H1 (cell line): ENCODE data around the gene FMN2. TPM values are rescaled to one million over a fixed set of nuclear protein-coding genes. Genes with fewer than 3 reads are reported as not detected.

Experiments used
- BACH1 ChIP-seq: IDR thresholded peaks from 2 replicates; pipeline ENCODE4 v1.6.1; 2012; ENCODE audit warnings: low read length, improper control_type of control experiment
- BCL11A ChIP-seq, 2 experiments: IDR thresholded peaks; one replicate each; pipeline ENCODE4 v1.6.1; 2011; ENCODE audit warnings: low read depth in 2 of 2, low read length in 2 of 2, mild to moderate bottlenecking in 2 of 2
- HDAC2 ChIP-seq, 2 experiments: fragments of 300-600 bp in 1 of 2; sonication (generic) in 1 of 2; IDR thresholded peaks; 2 replicates each; pipeline ENCODE4 v1.6.1; 2011 to 2012; ENCODE audit warnings: low read depth in 2 of 2, low read length in 2 of 2, mild to moderate bottlenecking in 2 of 2, moderate library complexity in 2 of 2, borderline replicate concordance in 1 of 2, inconsistent platforms in 1 of 2
- JUN ChIP-seq: IDR thresholded peaks from 2 replicates; pipeline ENCODE4 v1.6.1; 2011; ENCODE audit warnings: low read depth, mild to moderate bottlenecking, improper control_type of control experiment, low read length
- RBBP5 ChIP-seq: IDR thresholded peaks from 2 replicates; pipeline ENCODE4 v1.7.1; 2012; ENCODE audit warnings: low read depth, mild to moderate bottlenecking, inconsistent platforms, low read length, moderate library complexity, borderline replicate concordance
- polyA plus RNA-seq, 7 experiments: library from polyadenylated mRNA; depleted of rRNA in 3 of 7; stranded (reverse) in 5 of 7; unstranded in 2 of 7; fragments of >200 nt in 5 of 7; fragments of 200-250 nt in 2 of 7; gene quantifications; 1 replicate in 5 of 7; 2 replicates in 1 of 7; 4 replicates in 1 of 7; pipeline versions ENCODE4 v1.2.1 to v1.2.3, GENCODE V29; 2011 to 2013; ENCODE audit warnings: missing spikeins in 2 of 7, mixed read lengths in 2 of 7
- total RNA-seq: library from RNA; stranded (reverse); fragmentation: NEBNext Ultra II Directional; extraction: Animal tissue kit (Norgen Biotek cat#: 25700); gene quantifications from 2 replicates; pipeline ENCODE4 v1.2.1, GENCODE V29; 2021

FMN2 gene
- total and polyA plus RNA-seq, 2 of the 8 experiments (the other 6 are each of a cell fraction or from before 2014, with no cell fraction given), result 0.83 to 2.0 TPM

GRCh38 chr1:240101737-240102136 lies 10.1 kb downstream of the FMN2 start (continued):
- TF ChIP-seq BACH1 (no peak), BCL11A (IDR thresholded peaks at IDR 0.05; ENCODE audit: low read depth in 2 of 2, low read length in 2 of 2) (no peak), JUN (no peak), HDAC2 (IDR thresholded peaks at IDR 0.05; ENCODE audit: borderline replicate concordance in 1 of 2, low read depth in 2 of 2, low read length in 2 of 2) (no peak), RBBP5 (no peak)
